ENCODE measurements around the gene ZNF548. TPM values are rescaled to one million over a fixed set of nuclear protein-coding genes. Genes with fewer than 3 reads are reported as not detected.

The ZNF548 gene
- polyA plus RNA-seq, 4 donors: 2.2 to 25.2 (median 4.3) TPM

- Histone ChIP-seq H3K4me3 (ENCODE audit: low read depth in 1 of 3, low read length in 3 of 3) (no peak overlapping the region), H3K4me1 (ENCODE audit: control insufficient read depth in 3 of 3, insufficient read depth in 2 of 3, low read depth in 1 of 3, low read length in 2 of 3) (peaks cover 0 to under 1% (median 0%) of the 10 kb centered on the region in 3 donors), H3K9me3 (ENCODE audit: control insufficient read depth in 2 of 2, insufficient read depth in 1 of 2, low read depth in 1 of 2, low read length in 1 of 2) (peaks cover 0 to 16% of the 10 kb centered on the region in 2 donors), H3K27ac (ENCODE audit: low read depth in 1 of 3, low read length in 2 of 3) (no peak overlapping the region), H3K36me3 (ENCODE audit: control insufficient read depth in 3 of 3, insufficient read depth in 2 of 3, low read depth in 1 of 3, low read length in 3 of 3) (peaks cover 0 to 5% (median 0%) of the 10 kb centered on the region in 3 donors), H3K27me3 (ENCODE audit: control insufficient read depth in 3 of 3, insufficient read depth in 3 of 3, low read length in 3 of 3) (no peaks in the 10 kb centered on the region)
- whole genome bisulfite sequencing, 3 donors: 17 to 30% (median 27%) methylated on average over 8 of the region's 8 CpGs
- FAIRE-seq (no peak), DNase-seq (peak; percentile 39 to 83)
Measured at GRCh38 chr19:57406516-57407123, 17.0 kb downstream of the ZNF548 start.

GRCh38 chr19:57410877-57411671, 21.4 kb downstream of the ZNF548 start, which contains the start of gene ZNF17:
Gene ZNF17 (plus strand): TSS chr19:57411161. CDS start chr19:57413616, 2,455 bp downstream.
- H3K36me3 ChIP-seq (ENCODE audit: control insufficient read depth in 3 of 3, insufficient read depth in 2 of 3, low read depth in 1 of 3, low read length in 3 of 3): peaks cover 2 to 22% (median 9%) of the 10 kb centered on the region in 3 donors
- peak within 1 kb of the TSS; percentile 66 to 84 (median 66) for H3K4me3 ChIP-seq (ENCODE audit: low read depth in 1 of 3, low read length in 3 of 3)
- 0 to 1% (median 0%) methylated on average over 54 to 55 of the region's 55 CpGs for WGBS, 3 donors
- H3K27me3 ChIP-seq (ENCODE audit: control insufficient read depth in 3 of 3, insufficient read depth in 3 of 3, low read length in 3 of 3): no peaks in the 10 kb centered on the region
- DNase-seq: peak; percentile 96
- FAIRE-seq: no peak
- H3K9me3 ChIP-seq (ENCODE audit: control insufficient read depth in 2 of 2, insufficient read depth in 1 of 2, low read depth in 1 of 2, low read length in 1 of 2): peaks cover 0 to 3% of the 10 kb centered on the region in 2 donors
- peaks cover 0 to 5% (median 2%) of the 10 kb centered on the region in 3 donors for H3K4me1 ChIP-seq (ENCODE audit: control insufficient read depth in 3 of 3, insufficient read depth in 2 of 3, low read depth in 1 of 3, low read length in 2 of 3)
- peak within 1 kb of the TSS in 2 of 3 donors; percentile 32 to 56 for H3K27ac ChIP-seq (ENCODE audit: low read depth in 1 of 3, low read length in 2 of 3)

DNA sequence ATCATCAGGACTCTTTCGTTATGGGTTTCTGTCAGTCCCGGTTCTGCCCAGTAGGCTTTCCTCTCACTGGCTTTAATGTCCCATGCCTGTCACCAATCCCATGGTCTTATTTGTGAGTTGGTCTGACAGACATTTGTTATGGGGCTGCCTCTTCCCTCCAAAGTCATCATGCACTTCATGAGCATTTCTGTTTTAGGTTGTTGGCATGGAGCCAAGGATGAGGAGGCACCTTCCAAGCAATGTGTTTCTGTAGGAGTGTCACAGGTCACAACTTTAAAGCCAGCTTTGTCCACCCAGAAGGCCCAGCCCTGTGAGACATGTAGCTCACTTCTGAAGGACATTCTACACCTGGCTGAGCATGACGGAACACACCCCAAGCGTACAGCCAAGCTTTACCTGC, 29.8 kb downstream of the ZNF548 start:
- Histone ChIP-seq H3K27me3 (ENCODE audit: control insufficient read depth in 3 of 3, insufficient read depth in 3 of 3, low read length in 3 of 3) (no peaks in the 10 kb centered on the region), H3K4me3 (ENCODE audit: low read depth in 1 of 3, low read length in 3 of 3) (no peak overlapping the region), H3K36me3 (ENCODE audit: control insufficient read depth in 3 of 3, insufficient read depth in 2 of 3, low read depth in 1 of 3, low read length in 3 of 3) (peaks cover 15 to 46% (median 38%) of the 10 kb centered on the region in 3 donors), H3K9me3 (ENCODE audit: control insufficient read depth in 2 of 2, insufficient read depth in 1 of 2, low read depth in 1 of 2, low read length in 1 of 2) (peaks cover 9 to 32% of the 10 kb centered on the region in 2 donors), H3K4me1 (ENCODE audit: control insufficient read depth in 3 of 3, insufficient read depth in 2 of 3, low read depth in 1 of 3, low read length in 2 of 3) (no peaks in the 10 kb centered on the region), H3K27ac (ENCODE audit: low read depth in 1 of 3, low read length in 2 of 3) (no peak overlapping the region)
- DNase-seq (no peak), FAIRE-seq (no peak)
- WGBS, 3 donors: 96 to 98% (median 96%) methylated on average over 4 of the region's 4 CpGs

GRCh38 chr19:57421037-57421436, 31.4 kb downstream of the ZNF548 start:
- 96 to 99% (median 99%) methylated on average over 3 of the region's 3 CpGs for WGBS, 3 donors
- FAIRE-seq: no peak

GRCh38 chr19:57434386-57435061, 44.9 kb downstream of the ZNF548 start:
- Histone ChIP-seq H3K27ac (ENCODE audit: low read depth in 1 of 3, low read length in 2 of 3) (peak overlapping the region in 1 of 3 donors; percentile 91), H3K4me1 (ENCODE audit: control insufficient read depth in 3 of 3, insufficient read depth in 2 of 3, low read depth in 1 of 3, low read length in 2 of 3) (peaks cover 0 to 11% (median 7%) of the 10 kb centered on the region in 3 donors), H3K9me3 (ENCODE audit: control insufficient read depth in 2 of 2, insufficient read depth in 1 of 2, low read depth in 1 of 2, low read length in 1 of 2) (peaks cover 0 to 19% of the 10 kb centered on the region in 2 donors), H3K36me3 (ENCODE audit: control insufficient read depth in 3 of 3, insufficient read depth in 2 of 3, low read depth in 1 of 3, low read length in 3 of 3) (peaks cover 3 to 18% (median 3%) of the 10 kb centered on the region in 3 donors), H3K27me3 (ENCODE audit: control insufficient read depth in 3 of 3, insufficient read depth in 3 of 3, low read length in 3 of 3) (no peaks in the 10 kb centered on the region), H3K4me3 (ENCODE audit: low read depth in 1 of 3, low read length in 3 of 3) (peak overlapping the region; percentile 28 to 80 (median 63))
- 33 to 41% (median 33%) methylated on average over 15 of the region's 15 CpGs for WGBS, 3 donors
- DNase-seq (no peak), FAIRE-seq (no peak)

More at GRCh38 chr19:57421037-57421436, 31.4 kb downstream of the ZNF548 start:
- Histone ChIP-seq H3K27me3 (ENCODE audit: control insufficient read depth in 3 of 3, insufficient read depth in 3 of 3, low read length in 3 of 3) (no peaks in the 10 kb centered on the region), H3K4me3 (ENCODE audit: low read depth in 1 of 3, low read length in 3 of 3) (no peak overlapping the region), H3K36me3 (ENCODE audit: control insufficient read depth in 3 of 3, insufficient read depth in 2 of 3, low read depth in 1 of 3, low read length in 3 of 3) (peaks cover 15 to 37% (median 29%) of the 10 kb centered on the region in 3 donors), H3K27ac (ENCODE audit: low read depth in 1 of 3, low read length in 2 of 3) (no peak overlapping the region), H3K9me3 (ENCODE audit: control insufficient read depth in 2 of 2, insufficient read depth in 1 of 2, low read depth in 1 of 2, low read length in 1 of 2) (peaks cover 9 to 30% of the 10 kb centered on the region in 2 donors), H3K4me1 (ENCODE audit: control insufficient read depth in 3 of 3, insufficient read depth in 2 of 3, low read depth in 1 of 3, low read length in 2 of 3) (no peaks in the 10 kb centered on the region)
- no peak for DNase-seq

DNA sequence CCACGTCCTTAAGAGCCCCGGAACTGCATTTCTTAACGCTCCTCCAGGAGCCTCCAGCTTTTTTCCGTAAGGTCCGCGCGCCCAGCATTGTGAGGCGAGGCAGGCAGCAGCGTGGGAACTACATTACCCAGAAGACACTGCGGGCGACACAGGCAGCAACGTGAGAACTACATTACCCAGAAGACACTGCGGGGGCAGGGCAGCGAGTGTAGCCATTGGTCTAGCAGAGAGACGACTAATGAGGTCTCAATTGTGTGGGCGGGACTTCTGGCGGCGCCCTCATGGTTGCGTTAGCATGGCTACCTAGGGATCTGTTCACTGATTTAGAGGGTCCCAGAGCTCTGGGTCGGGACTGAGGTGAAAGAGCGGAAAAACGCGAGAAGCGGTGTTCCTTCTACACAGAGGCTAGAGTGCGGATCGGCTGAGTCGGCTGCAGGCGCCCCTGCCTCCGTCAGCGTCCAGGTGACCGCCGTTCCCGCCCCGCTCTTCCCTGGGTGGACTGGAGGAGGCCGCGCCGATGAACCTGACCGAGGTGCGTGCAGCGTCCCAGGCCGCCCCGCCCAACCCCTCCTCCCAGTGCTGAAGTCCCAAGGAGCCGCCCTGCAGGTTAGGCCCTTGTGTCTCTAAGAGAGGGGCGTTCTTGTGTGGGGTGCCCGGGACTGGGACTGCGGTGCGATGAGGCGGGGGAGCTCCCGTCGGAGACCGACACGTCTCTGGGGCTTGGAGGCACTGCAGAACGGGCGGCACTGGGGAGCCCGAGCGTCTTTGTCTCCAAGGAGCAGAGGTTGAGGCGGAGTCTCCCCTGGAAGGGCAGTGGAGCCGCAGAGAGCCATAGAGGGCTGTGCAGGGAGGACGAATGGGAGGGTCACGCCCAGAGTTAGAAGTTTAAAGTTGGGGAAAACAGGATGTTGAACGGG, 45.7 kb downstream of the ZNF548 start, which contains the start of gene ZNF749:
ZNF749 (plus strand) TSS at position 264 of the 917 bp plus-strand sequence; CDS start at position 518, 254 bp downstream.
- WGBS, 3 donors: 0% methylated on average over 60 to 61 of the region's 61 CpGs
- FAIRE-seq (peak; percentile 41), DNase-seq (peak; percentile 99)
- Histone ChIP-seq H3K4me1 (ENCODE audit: control insufficient read depth in 3 of 3, insufficient read depth in 2 of 3, low read depth in 1 of 3, low read length in 2 of 3) (peaks cover 0 to 11% (median 7%) of the 10 kb centered on the region in 3 donors), H3K9me3 (ENCODE audit: control insufficient read depth in 2 of 2, insufficient read depth in 1 of 2, low read depth in 1 of 2, low read length in 1 of 2) (peaks cover 0 to 27% of the 10 kb centered on the region in 2 donors), H3K4me3 (ENCODE audit: low read depth in 1 of 3, low read length in 3 of 3) (peak within 1 kb of the TSS; percentile 63 to 80 (median 74)), H3K27me3 (ENCODE audit: control insufficient read depth in 3 of 3, insufficient read depth in 3 of 3, low read length in 3 of 3) (no peaks in the 10 kb centered on the region), H3K36me3 (ENCODE audit: control insufficient read depth in 3 of 3, insufficient read depth in 2 of 3, low read depth in 1 of 3, low read length in 3 of 3) (peaks cover 3 to 19% (median 3%) of the 10 kb centered on the region in 3 donors), H3K27ac (ENCODE audit: low read depth in 1 of 3, low read length in 2 of 3) (peak within 1 kb of the TSS; percentile 84 to 91 (median 85))

GRCh38 chr19:57436417-57436816, 46.8 kb downstream of the ZNF548 start:
- DNase-seq (peak in 1 of 2 donors; percentile 65), FAIRE-seq (no peak)
- peak overlapping the region in 1 of 3 donors; percentile 80 for H3K4me3 ChIP-seq (ENCODE audit: low read depth in 1 of 3, low read length in 3 of 3)
- peaks cover 3 to 23% (median 3%) of the 10 kb centered on the region in 3 donors for H3K36me3 ChIP-seq (ENCODE audit: control insufficient read depth in 3 of 3, insufficient read depth in 2 of 3, low read depth in 1 of 3, low read length in 3 of 3)
- no peaks in the 10 kb centered on the region for H3K27me3 ChIP-seq (ENCODE audit: control insufficient read depth in 3 of 3, insufficient read depth in 3 of 3, low read length in 3 of 3)
- H3K9me3 ChIP-seq (ENCODE audit: control insufficient read depth in 2 of 2, insufficient read depth in 1 of 2, low read depth in 1 of 2, low read length in 1 of 2): peaks cover 0 to 38% of the 10 kb centered on the region in 2 donors
- peak overlapping the region in 1 of 3 donors; percentile 91 for H3K27ac ChIP-seq (ENCODE audit: low read depth in 1 of 3, low read length in 2 of 3)
- H3K4me1 ChIP-seq (ENCODE audit: control insufficient read depth in 3 of 3, insufficient read depth in 2 of 3, low read depth in 1 of 3, low read length in 2 of 3): peaks cover 0 to 11% (median 7%) of the 10 kb centered on the region in 3 donors
- 77 to 100% (median 83%) methylated on average over 1 of the region's 1 CpG for WGBS, 3 donors

Measured in small intestine (tissue), 7 donors.